Endodermal cell (in vitro differentiated cells): ENCODE data around the gene HJURP. TPM values are rescaled to one million over a fixed set of nuclear protein-coding genes. Genes with fewer than 3 reads are reported as not detected.

Source experiments
- DNase-seq: peaks from one replicate; pipeline ENCODE4 v3.0.0-alpha.2; 2017
- H3K27ac ChIP-seq: 2 replicates; pipeline ENCODE4 v1.5.1; 2013; ENCODE audit warnings: mild to moderate bottlenecking, low read depth, low read length, moderate library complexity
- H3K27me3 ChIP-seq: 2 replicates; pipeline ENCODE4 v1.6.1; 2013; ENCODE audit warnings: mild to moderate bottlenecking, low read length, moderate library complexity; ENCODE audit not compliant: insufficient read depth, control insufficient read depth, poor library complexity, severe bottlenecking
- H3K36me3 ChIP-seq: 2 replicates; pipeline ENCODE4 v1.7.0; 2013; ENCODE audit warnings: mild to moderate bottlenecking, low read length, moderate library complexity; ENCODE audit not compliant: control insufficient read depth, insufficient read depth
- H3K4me1 ChIP-seq: one replicate; pipeline ENCODE4 v1.7.0; 2013; ENCODE audit warnings: low read length; ENCODE audit not compliant: control insufficient read depth, insufficient read depth
- H3K4me3 ChIP-seq: 2 replicates; pipeline ENCODE4 v1.5.1; 2013; ENCODE audit warnings: mild to moderate bottlenecking, low read length, moderate library complexity
- H3K9ac ChIP-seq: 2 replicates; pipeline ENCODE4 v1.6.1; 2013; ENCODE audit warnings: mild to moderate bottlenecking, low read length, moderate library complexity; ENCODE audit not compliant: poor library complexity, severe bottlenecking; ENCODE audit errors: extremely low read depth
- H3K9me3 ChIP-seq: 2 replicates; pipeline ENCODE4 v1.6.1; 2013; ENCODE audit warnings: mild to moderate bottlenecking, low read length, moderate library complexity; ENCODE audit not compliant: control insufficient read depth
- H3K27ac Mint-ChIP-seq: 2 replicates; pipeline ENCODE4 v1.8.0; 2020; ENCODE audit warnings: mixed read lengths
- H3K27me3 Mint-ChIP-seq: 2 replicates; pipeline ENCODE4 v1.8.0; 2021; ENCODE audit warnings: mild to moderate bottlenecking, mixed read lengths; ENCODE audit not compliant: insufficient read depth
- H3K36me3 Mint-ChIP-seq: 2 replicates; pipeline ENCODE4 v1.8.0; 2020; ENCODE audit warnings: low read depth, mixed read lengths
- H3K4me1 Mint-ChIP-seq: 2 replicates; pipeline ENCODE4 v1.8.0; 2020; ENCODE audit warnings: mixed read lengths
- H3K4me3 Mint-ChIP-seq: 2 replicates; pipeline ENCODE4 v1.8.0; 2020; ENCODE audit warnings: mild to moderate bottlenecking, moderate library complexity, mixed read lengths
- H3K9me3 Mint-ChIP-seq: 2 replicates; pipeline ENCODE4 v1.8.0; 2020; ENCODE audit warnings: mild to moderate bottlenecking, mixed read lengths
- WGBS, 2 experiments: methylation state at CpG; one replicate each; pipeline versions ENCODE4 v1.1.5 to v1.1.7; 2013; ENCODE audit warnings: missing lambda C conversion rate in 2 of 2, mixed read lengths in 1 of 2; ENCODE audit not compliant: insufficient coverage in 1 of 2, insufficient read length in 1 of 2; 5-methylcytosine and 5-hydroxymethylcytosine counted together
- total RNA-seq, 2 donors: library from RNA; stranded (reverse); fragmentation: NEBNext Ultra II Directional in 1 of 2; extraction: Animal tissue kit (Norgen Biotek cat#: 25700) in 1 of 2; gene quantifications; 2 replicates in 1 of 2; 3 replicates in 1 of 2; pipeline ENCODE4 v1.2.1, GENCODE V29; 2021
- TF ChIP-seq, protein P1 (sequence below): fragments of 200-600 bp; sonication (generic); conservative IDR thresholded peaks from 2 replicates; pipeline ENCODE4 v1.5.0; 2021; ENCODE audit warnings: antibody characterized with exemption, mild to moderate bottlenecking

HJURP gene
- total RNA-seq, 2 donors from 2014 or later: 39.4 to 78.9 TPM

DNA sequence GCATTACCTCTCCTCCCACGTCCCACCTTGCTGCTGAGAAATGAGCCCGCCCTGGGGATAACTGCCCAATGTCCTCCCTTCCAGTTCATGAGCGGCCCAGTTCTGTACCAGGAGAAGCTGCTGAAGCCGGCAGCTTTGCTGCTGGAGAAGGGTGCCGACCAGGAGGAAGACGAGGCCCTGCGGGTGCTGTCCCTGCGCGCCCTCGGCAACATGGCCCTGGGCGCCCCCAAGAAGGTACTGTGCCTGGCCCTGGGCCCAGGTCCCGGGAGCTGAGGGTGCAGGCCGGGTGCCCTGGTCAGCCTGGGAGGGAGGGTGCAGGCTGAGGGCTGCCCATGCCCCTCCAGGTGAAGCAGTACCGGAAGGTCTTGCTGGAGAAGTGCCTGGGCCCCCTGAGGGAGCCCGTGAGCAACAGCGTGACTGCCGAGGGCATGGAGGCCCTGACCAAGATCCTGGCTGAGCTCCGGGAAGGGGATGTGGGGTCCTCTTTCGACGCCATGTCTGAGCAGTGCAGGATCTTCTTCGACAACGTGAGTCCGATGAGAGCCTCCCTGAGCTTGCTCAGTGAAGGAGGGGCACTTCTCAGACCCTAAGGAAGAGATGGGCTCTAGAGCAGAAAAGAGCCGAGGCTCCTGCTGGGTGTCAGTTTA, 25.7 kb downstream of the HJURP start:
- TF ChIP-seq, protein P1, sequence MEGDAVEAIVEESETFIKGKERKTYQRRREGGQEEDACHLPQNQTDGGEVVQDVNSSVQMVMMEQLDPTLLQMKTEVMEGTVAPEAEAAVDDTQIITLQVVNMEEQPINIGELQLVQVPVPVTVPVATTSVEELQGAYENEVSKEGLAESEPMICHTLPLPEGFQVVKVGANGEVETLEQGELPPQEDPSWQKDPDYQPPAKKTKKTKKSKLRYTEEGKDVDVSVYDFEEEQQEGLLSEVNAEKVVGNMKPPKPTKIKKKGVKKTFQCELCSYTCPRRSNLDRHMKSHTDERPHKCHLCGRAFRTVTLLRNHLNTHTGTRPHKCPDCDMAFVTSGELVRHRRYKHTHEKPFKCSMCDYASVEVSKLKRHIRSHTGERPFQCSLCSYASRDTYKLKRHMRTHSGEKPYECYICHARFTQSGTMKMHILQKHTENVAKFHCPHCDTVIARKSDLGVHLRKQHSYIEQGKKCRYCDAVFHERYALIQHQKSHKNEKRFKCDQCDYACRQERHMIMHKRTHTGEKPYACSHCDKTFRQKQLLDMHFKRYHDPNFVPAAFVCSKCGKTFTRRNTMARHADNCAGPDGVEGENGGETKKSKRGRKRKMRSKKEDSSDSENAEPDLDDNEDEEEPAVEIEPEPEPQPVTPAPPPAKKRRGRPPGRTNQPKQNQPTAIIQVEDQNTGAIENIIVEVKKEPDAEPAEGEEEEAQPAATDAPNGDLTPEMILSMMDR: peak; percentile 17
- Histone ChIP-seq H3K4me3 (no peak overlapping the region), H3K9me3 (no peaks in the 10 kb centered on the region), H3K9ac (no peak overlapping the region), H3K27ac (no peak overlapping the region), H3K36me3 (no peaks in the 10 kb centered on the region), H3K27me3 (no peaks in the 10 kb centered on the region), H3K4me1 (no peaks in the 10 kb centered on the region)
- no peaks in the 10 kb centered on the region for H3K36me3 Mint-ChIP-seq
- peak; percentile 52 for DNase-seq
- no peak overlapping the region for H3K4me3 Mint-ChIP-seq
- no peak overlapping the region for H3K27ac Mint-ChIP-seq
- H3K27me3 Mint-ChIP-seq: no peaks in the 10 kb centered on the region
- peaks cover 7% of the 10 kb centered on the region for H3K4me1 Mint-ChIP-seq
- 83 to 90% methylated on average over 15 to 24 of the region's 24 CpGs for WGBS, 2 experiments
- peaks cover 2% of the 10 kb centered on the region for H3K9me3 Mint-ChIP-seq

DNA sequence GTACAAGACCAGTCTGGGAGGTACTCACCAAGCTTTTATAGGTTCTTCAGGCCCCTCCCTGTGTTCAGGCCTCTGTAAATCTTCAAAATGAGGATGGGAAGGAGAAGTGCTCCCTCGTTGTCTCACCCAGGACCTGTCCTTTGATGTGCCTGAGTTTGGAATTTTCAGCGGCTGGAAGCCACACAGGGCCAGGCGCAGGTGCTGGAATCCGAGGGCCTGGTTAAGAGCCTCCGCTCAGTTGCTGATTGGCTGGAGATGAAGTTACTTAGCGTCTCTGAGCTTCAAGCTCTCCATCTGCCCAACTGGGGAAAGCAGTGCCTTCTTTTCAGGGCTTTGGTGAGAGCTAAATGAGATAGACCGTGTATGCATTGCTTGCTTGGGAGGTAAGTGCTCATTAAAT, 30.0 kb downstream of the HJURP start:
- Histone ChIP-seq H3K4me3 (no peak overlapping the region), H3K9ac (no peak overlapping the region), H3K27ac (no peak overlapping the region), H3K9me3 (no peaks in the 10 kb centered on the region), H3K36me3 (no peaks in the 10 kb centered on the region), H3K27me3 (no peaks in the 10 kb centered on the region), H3K4me1 (no peaks in the 10 kb centered on the region)
- no peak overlapping the region for H3K4me3 Mint-ChIP-seq
- 85 to 89% methylated on average over 3 to 7 of the region's 7 CpGs for WGBS, 2 experiments
- TF ChIP-seq, protein P1: no peak
- no peak overlapping the region for H3K27ac Mint-ChIP-seq
- H3K36me3 Mint-ChIP-seq: no peaks in the 10 kb centered on the region
- peaks cover 2% of the 10 kb centered on the region for H3K9me3 Mint-ChIP-seq
- no peaks in the 10 kb centered on the region for H3K27me3 Mint-ChIP-seq
- H3K4me1 Mint-ChIP-seq: peaks cover 7% of the 10 kb centered on the region
- DNase-seq: peak; percentile 51

DNA sequence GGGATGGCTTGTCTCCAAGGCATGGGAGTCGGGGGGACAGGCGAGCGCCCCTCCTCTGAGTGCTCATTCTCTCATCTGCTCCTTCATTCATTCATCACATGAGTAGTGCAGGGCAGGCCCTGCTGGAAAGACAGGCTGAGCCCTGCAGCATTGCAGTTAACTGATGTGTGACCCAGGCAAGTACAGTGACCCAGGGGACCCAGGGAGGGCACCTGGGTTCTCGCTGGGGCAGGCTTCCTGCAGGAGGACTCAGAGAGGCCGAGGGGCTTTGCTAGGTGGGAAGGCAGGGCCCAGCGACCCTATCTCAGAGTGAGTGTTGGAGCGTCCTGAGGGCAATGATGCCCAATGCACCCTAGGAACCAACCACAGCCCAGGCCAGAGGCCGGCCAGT, 30.6 kb downstream of the HJURP start:
- peaks cover 7% of the 10 kb centered on the region for H3K4me1 Mint-ChIP-seq
- TF ChIP-seq, protein P1: no peak

More for the DNA sequence above, 30.6 kb downstream of the HJURP start:
- Mint-ChIP-seq H3K27ac (no peak overlapping the region), H3K9me3 (peaks cover 2% of the 10 kb centered on the region), H3K36me3 (no peaks in the 10 kb centered on the region), H3K27me3 (no peaks in the 10 kb centered on the region), H3K4me3 (no peak overlapping the region)
- Histone ChIP-seq H3K27ac (no peak overlapping the region), H3K9ac (no peak overlapping the region), H3K36me3 (no peaks in the 10 kb centered on the region), H3K4me3 (no peak overlapping the region), H3K27me3 (no peaks in the 10 kb centered on the region), H3K4me1 (no peaks in the 10 kb centered on the region), H3K9me3 (no peaks in the 10 kb centered on the region)
- DNase-seq: peak; percentile 36
- 93 to 98% methylated on average over 6 to 8 of the region's 8 CpGs for WGBS, 2 experiments
